SIG-M5 treated with dmso at 0.1 percent for 504 hours (cell line): ENCODE measurements around the gene SCAP.

Experiments
- DNase-seq: peaks from one replicate; lab custom pipeline; 2025; ENCODE audit not compliant: unreplicated experiment; lab: John Stamatoyannopoulos, UW

SCAP gene

GRCh38 chr3:47433796-47434195 lies 41.9 kb downstream of the SCAP start:
- no peak for DNase-seq

DNA sequence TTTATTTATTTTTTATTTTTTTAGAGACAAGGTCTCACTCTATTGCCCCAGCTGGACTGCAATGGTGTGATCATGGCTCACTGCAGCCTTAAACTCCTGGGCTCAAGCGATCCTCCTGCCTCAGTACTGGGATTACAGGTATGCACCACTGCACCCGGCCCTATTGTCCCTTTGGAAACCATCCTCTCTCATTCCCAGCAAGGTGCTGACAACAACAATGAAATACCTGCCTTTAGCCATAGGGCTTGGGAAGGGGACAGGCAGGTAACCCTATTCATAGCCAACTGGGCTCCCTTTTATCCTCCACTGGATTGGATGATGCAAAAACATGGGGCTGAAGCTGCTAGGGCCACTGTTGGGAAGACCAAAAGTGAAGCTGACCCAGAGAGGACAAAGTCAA lies 43.1 kb downstream of the SCAP start:
- no peak for DNase-seq

GRCh38 chr3:47431225-47431624 lies 44.5 kb downstream of the SCAP start:
- no peak for DNase-seq

DNA sequence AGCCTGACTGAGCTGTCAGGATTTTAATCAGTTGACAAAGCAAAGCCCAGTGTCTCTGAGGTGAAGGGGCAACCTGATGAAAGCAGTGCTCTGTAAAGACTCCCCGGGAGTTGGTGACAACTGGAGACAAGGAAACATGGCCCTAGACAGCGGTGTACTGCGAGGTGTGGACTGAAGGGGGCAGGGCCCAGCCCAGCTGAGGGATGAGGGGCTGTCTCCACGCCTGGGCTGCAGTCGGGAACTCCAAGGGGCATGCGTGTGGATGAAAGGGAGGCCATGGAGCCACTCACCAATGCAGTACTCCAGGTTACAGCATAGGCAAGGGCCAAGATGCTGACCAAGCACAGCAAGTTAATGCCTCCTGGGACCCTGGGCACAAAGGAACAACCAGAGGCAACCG lies 45.1 kb downstream of the SCAP start:
- DNase-seq: no peak

GRCh38 chr3:47429476-47430270 lies 46.1 kb downstream of the SCAP start:
- DNase-seq: no peak

DNA sequence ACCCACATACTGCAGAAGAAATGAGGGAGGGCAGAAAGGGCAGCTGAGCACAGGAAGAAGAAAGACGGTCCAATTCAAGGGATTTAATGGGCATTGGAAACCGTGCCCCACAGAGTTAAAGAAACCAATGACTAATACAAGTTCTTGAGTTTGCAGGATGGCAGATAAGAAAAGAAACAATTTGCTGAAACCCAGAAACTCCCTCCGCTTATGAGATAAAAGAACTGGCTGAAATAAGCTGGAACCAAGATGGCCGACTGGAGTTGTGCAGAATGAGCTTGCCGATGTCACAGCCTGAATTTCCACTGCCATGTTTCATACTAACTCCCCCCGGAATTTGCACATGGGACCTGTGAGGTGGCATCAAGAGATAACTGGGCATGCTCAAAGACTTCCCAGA lies 47.1 kb downstream of the SCAP start:
- no peak for DNase-seq

DNA sequence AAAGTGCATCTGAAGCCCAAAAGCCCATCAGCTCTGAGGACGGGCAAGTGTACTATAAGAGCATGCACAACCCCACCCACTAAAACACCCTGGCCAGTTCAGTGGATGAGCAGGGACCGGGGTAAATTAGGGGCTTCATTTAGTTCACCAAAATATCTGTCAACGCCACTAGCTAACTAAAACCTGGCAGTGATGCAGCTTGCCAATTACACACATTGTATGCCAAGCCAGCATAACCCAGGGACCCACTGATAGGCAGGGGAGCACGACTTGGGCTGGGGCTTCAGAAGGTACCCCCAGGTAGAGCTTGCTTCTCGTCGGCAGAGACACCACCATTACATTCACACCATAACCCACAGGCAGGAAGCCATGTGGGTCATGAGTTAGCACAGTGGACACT lies 47.9 kb downstream of the SCAP start:
- no peak for DNase-seq

GRCh38 chr3:47425959-47426358 lies 49.8 kb downstream of the SCAP start:
- no peak for DNase-seq

- DNase-seq: no peak
Observed at GRCh38 chr3:47425383-47425778, 50.4 kb downstream of the SCAP start.

DNA sequence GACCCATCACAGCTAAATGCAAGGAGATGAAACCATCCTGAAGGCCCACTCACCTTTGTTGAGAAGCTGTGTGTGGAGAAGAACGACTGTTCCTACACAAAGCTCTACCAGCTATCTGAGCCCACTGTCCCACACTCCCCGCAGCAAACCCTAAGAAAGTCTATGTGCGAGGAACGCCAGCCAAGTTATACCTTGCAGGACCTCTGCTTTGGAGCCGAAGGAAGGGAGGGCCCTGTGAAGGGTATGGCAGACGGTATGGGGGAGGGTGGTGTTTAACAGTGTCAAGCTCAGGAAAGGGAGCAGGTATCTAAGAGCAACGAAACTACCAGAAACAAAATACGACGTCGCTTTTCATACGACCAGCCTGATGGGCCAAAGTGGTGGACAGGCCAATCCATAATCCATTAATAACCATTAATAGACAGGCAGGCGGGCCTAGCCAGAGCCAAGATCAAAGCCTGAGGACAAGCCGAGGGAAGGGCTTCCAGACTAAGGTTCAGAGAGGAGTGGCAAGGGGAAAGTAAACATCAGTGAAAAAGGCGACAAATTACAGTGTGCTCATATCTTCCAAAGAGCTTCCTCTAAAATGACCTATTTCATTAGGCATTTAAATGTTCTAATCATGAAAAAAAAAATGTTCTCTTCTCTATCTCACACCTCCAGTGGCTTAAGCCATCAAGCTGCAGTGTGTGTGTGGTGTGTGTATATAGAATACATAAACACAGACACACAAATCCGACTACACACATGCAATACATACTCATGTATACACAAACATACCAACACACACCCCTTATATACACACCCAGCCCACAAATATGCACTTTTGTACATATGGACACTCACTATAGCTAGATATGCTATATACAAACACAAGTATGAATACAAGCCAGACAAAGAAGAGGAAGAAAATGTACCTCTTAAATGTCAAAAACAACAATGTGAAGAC lies 51.0 kb downstream of the SCAP start:
- no peak for DNase-seq

GRCh38 chr3:47423548-47424145 lies 52.1 kb downstream of the SCAP start:
- DNase-seq: no peak

DNA sequence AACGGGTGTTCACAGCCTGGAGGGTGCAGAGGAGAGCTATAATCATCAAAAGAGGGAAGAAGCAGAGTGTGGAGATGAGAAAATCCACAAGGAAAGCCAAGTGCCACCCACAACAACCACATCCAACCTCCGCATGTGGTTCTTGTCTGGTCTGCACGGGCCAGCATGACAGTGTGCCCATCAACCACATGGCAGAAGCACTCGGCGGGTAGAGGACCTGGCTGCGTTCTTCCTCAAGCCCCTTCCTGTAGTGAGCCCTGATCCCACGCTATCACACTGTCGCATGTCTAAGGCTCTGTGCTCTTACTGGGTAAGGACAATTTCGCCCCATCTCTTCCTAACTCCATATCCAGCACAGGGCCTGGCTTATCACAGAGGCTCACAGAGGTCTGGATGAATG lies 53.0 kb downstream of the SCAP start:
- no peak for DNase-seq

GRCh38 chr3:47421741-47422649 lies 53.7 kb downstream of the SCAP start:
- DNase-seq: no peak

DNA sequence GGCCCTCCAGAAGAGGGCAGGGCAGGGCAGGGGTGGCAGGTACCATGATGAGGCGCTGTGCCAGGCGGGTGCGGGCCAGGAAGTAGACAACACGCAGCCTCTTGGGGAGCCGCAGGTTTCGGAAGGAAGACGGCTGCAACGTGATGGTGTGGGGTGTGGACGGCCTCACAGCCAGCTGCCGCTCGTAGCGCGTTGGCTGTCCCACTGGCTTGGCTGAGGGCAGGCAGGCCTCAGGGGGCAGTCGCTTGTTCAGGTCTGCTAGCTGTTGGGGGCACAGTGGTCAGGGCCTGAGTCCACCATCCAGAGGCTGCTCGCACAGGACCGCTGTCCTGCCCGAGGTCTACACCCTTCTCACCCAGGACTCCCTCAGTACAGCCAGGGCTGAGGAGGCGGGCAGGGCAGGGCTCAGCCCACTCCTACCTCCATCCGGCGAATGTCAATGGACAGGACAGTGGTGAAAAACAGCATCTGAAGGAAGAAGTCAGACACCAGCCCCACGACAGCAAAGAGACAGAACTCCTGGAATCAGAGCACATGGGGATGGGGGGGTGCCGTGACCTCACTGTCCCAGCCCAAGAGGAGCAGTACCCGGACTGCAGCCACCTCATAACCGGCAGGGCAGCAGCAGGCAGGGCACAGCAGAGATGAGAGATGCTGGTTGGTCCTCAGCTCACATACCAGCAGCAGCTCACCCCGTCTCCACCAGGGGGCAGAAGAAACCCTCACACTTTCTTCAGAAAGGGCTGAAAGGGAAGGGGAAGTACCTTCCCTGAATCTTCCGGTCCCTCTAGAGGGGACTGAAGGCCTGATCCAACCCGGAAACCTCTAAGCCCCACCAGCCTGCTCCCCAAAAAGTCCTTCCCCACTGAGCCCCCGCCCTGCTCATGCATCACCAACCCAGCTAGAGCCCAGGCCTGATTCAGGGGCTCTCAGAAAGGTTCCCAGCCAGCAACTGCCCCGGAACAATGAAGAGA lies 54.9 kb downstream of the SCAP start:
- peak; percentile 95 for DNase-seq

DNA sequence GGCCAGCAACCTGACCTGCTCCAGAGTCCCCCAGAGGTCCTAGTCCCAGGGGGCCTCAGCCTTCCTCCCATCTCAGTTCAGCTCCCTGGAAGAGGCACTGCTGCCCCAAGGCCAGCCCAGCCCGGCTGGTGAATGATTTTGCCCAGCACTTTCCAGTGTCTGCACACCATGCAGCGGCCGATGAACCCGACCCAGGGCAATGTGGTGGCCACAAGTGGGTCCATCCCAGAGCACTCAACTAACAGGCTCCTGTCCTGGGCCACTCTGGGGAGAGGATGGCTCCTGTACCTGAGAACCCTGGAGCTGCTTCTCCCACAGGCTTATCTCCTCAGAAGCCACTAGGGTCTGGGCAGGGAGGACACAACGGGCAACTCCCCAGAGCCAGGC lies 55.7 kb downstream of the SCAP start:
- no peak for DNase-seq

GRCh38 chr3:47419083-47420043 lies 56.4 kb downstream of the SCAP start:
- no peak for DNase-seq

DNA sequence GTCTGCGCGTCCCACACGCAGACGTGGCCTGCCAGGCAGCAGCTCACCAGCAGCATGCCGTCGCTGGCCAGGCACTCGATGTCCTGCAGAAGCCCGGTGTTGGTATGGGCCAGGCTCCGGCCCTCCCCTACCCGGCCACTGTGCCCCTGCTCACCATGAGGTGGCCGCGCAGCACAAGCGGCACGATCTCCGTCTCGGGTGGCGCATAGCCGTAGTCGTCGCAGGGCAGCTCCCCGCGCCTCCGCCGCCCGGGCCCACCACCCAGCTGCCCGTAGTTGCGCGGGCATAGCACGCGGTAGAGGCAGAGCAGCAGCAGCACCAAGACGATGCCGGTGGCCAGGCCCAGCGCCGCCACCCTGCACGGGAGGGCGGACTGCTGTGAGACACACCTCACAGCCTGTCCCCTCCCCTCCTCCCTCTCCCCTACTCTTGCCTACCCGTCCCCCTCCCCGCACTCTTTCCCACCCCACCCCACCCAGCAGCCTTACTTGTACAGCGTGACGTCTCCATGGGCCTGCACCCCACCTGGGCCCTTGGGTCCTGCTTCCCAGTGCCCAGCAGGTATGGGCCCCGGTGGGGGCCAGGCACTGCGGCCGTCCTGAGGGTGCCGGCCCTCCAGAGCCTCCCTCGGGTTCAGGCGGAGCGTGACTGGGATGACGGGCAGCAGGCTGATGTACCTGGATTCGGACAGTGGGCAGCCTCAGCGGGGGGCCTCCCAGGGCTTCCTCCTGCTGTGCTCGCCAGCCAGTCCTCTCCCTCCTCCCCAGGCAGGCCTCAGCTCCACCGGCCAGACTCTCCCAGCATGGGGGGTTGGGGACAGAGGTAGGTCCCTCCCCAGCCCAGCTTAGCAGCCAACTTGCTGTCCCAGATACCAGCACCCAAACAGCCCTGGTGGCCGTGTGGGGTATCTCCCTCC lies 57.3 kb downstream of the SCAP start:
- no peak for DNase-seq
